ENCODE measurements around the gene PRSS21.

GRCh38 chr16:2777231-2777902, 39.7 kb upstream of the PRSS21 start, which contains the start of gene ELOB:
- no peak for TF ChIP-seq RAD21 (IDR thresholded peaks at IDR 0.05; ENCODE audit: low read depth)
- no peak; the same call in 1 of the 2 replicates for TF ChIP-seq EP300 (IDR thresholded peaks at IDR 0.05; ENCODE audit: borderline replicate concordance)
- TF ChIP-seq, protein P1, sequence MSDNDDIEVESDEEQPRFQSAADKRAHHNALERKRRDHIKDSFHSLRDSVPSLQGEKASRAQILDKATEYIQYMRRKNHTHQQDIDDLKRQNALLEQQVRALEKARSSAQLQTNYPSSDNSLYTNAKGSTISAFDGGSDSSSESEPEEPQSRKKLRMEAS (IDR thresholded peaks at IDR 0.05) = peak; percentile 51
- TF ChIP-seq CREB1 (IDR thresholded peaks at IDR 0.05; ENCODE audit: low read depth) = peak; percentile 36; the same call in 1 of the 2 replicates
